Amygdala (tissue), 56 donors: ENCODE measurements around the gene TENM3.

Source experiments
- DNase-seq, 56 donors: peaks; one replicate each; lab custom pipeline; 2025; lab: John Stamatoyannopoulos, UW

TENM3 gene

DNA sequence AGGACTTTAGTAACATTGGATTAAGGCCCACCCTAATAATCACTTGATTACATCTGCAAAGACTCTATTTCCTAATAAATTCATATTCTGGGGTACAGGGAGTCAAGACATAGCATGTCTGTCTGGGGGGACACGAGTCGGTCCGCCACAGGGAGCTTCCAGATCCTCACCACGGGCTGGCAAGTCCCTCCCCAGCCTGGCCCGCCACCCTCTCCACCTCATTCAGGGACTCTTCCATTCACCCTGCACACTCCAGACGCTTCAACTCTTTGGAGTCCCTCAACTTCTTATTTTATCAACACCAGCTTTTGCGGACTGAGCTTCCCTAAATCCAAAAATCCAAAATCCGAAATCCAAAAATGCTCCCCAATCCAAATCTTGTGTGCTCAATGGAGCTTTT, 602.8 kb downstream of the TENM3 start:
- no peak for DNase-seq

DNA sequence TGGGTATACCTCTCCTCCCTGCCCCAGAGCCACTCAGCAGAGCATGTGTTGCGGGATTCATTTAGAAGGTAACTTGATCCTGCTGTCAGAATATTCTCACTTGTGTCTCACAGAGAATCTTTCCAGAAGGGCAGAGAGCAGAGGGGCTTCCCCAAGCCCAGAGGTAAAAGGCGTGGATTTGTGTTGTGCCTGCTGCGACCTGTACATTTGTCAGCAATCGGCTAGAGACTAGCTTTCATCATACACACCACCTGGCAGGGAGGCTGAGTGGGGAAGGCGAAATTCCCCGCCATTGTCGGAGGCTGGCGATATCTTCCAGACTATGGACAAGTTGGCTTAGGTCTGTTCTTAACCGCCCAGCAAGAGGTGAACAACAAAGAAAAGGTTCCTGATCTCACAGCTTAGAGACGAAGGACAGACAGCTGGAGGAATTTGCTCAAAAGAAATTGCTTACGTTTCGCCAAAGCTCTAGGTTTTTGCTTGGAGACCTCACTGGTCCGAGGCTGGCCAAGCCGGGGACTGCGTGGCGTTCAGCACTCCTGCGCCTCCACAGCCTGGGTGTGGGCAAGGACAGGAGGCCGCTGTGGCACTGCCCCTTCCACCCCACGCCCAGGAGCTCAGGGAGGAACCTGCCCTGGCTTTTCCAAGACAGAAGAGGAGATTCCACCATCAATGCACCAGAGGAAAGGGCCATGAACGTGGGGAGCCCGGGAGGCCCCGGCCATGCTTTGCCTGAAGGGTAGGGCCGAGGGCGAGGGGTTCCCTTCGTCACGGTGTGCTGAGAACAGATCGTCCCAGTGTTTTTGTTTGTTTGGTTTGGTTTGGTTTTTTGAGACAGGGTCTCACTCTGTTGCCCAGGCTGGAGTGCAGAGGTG, 604.6 kb downstream of the TENM3 start:
- DNase-seq = no peak

DNA sequence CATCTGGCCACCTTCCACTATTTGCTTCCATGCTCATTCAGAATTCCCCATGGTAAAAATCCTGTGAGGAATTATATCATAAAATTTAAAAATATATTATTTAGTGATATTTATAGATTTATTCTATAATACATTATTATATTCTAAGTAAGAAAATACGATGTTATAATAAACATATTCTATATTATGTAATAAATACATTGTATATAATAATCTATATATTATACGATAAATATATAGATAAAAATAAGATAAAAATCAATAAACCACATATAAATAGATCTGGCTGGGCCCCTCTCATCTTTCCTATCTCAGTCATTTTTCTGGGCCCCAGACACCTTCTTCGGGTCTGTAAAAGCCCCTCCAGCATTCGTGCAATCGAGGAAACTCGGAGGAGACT, 605.5 kb downstream of the TENM3 start:
- DNase-seq = no peak
